ENCODE results near the gene BAIAP2.
"Not testable (repeated sequence)": the region's sequence is repeated elsewhere in the genome, so short reads cannot be mapped to it uniquely, and the experiment has no call there.

Gene BAIAP2

GRCh38 chr17:81140695-81141094 is 105.7 kb downstream of the BAIAP2 start:
- no peak for DNase-seq (ENCODE audit: low read depth)

- DNase-seq (ENCODE audit: low read depth) = peak; percentile 58
Measured at GRCh38 chr17:81142301-81143199, 107.6 kb downstream of the BAIAP2 start.

DNA sequence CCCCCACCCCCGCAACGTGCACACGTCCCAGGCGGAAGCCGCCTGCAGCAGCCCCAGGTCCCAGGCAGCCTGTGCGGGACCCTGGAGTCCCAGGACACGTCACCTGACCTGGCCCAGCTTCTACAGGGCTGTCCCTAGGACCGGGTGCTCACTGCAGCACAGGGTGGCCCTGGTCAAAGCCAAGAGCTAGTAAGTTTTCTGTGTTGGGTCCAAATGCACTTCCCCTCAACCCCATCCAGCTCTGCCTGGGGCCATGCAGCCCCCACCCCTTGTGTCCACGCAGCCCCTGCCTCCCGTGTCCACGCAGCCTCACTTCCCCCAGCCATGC is 108.2 kb downstream of the BAIAP2 start:
- no peak for DNase-seq (ENCODE audit: low read depth)

DNA sequence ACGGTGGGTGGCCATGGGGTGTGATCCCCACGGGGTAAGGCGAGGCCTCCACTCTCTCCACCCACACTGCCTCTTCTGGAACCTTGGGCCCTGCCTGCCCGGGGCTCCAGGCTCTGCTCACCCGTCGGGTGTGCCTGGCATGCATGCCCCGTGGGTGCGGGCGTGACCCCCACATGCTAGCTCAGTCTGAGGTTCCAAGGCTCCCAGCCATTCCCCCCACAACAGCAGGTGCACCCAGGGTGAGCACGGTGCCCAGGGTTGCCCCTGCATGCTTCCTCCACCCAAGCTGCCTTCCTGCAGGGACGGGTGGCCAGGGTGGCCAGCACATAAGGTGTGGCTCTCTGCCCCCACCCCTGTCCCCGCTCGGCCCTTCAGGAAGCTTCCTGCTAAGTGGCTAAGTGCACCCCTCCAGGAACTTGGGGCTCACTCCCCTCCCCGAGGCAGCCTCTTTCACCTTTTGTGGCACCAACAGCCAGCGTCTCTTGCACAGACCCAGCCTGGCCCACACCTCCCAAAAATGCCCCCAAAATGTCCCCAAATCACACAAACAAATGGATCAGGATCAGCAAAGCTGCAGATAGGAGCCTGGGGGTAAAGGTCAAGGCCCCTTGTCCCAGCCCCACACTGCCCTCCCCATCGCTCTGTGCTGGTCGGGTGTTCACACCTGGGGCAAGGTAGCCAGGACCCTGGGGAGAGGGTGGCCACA is 108.9 kb downstream of the BAIAP2 start:
- DNase-seq (ENCODE audit: low read depth) = no peak

GRCh38 chr17:81144423-81144781 is 109.5 kb downstream of the BAIAP2 start:
- DNase-seq (ENCODE audit: low read depth) = no peak

- not testable (repeated sequence) for DNase-seq (ENCODE audit: low read depth)
Measured at GRCh38 chr17:81146208-81146607, 111.3 kb downstream of the BAIAP2 start.

DNA sequence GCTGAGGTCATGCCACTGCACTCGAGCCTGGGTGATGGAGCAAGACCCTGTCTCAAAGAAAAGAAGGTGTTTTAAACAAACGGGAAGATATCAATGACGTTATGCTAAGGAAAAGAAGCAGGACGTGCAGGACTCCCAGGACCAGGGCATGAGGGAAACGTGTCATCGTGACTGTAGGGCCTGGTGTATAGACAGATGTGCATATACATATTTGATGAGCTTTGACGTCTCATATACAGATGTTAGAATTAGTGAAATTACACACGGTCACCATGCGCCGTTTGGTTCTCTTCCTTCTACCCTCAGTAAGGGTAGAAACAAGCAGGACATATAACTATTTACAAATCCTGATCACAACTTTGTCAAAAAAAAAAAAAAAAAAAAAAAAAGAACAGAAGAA is 112.8 kb downstream of the BAIAP2 start:
- DNase-seq (ENCODE audit: low read depth) = no peak

GRCh38 chr17:81148571-81148970 is 113.6 kb downstream of the BAIAP2 start:
- DNase-seq (ENCODE audit: low read depth) = no peak

DNA sequence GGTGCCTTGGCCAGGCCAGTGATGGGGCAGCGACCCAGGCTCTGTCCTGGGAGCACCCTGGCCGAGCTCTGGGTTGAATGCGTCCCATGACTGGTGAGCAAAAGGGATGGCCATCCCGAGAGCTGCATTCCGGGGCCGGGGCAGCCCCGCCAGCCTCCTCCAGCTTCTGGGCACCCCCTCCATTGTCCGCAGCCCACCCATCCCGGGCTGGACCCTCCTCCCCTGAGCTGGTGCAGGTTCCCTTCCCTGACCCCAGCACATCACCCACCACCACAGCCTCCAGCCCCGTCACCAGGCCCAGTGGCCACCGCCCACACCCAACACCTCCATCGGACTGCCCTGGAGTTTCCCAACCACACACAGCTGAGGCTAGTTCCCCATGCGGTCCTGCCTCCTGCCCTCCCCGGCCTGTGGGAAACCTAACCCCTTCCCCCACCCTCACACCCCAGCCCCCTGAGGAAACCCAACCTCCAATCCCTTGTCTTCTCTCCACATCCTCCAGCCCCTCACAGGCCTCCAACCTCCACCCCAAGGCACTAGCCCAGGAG is 114.1 kb downstream of the BAIAP2 start:
- no peak for DNase-seq (ENCODE audit: low read depth)

DNA sequence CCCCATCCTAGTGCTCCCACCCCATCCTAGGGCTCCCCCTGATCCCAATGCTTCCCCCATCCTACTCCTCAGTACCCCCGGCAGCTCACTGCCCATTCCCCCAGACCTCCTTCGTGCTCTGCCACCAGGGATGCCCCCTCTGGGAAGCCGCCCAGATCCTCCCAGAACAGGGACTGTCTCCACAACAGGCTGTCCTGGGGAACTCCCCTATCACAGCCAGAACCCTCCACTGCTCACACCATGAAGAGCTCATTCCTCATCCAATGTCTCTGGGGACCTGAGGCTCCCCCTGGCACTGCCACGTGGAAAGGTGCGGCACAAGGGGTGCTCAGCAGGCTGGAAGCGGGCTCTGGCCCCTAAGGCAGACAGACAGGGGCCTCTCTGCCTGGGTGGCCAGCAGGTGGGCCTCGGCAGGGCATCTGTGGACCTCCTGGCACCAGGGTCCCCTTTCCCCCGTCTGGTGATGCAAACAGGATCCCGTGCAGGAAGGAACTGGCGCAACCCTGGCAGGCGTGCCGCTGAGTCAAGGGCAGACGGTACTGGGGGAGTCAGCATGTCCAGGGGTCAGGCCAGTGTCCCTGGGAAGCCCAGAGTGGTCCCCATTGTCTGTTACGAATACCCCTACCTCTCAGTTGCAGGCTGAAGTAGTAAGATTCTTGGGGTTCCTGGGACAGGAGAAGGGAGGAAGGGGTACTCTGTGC is 115.6 kb downstream of the BAIAP2 start:
- DNase-seq (ENCODE audit: low read depth) = no peak

DNA sequence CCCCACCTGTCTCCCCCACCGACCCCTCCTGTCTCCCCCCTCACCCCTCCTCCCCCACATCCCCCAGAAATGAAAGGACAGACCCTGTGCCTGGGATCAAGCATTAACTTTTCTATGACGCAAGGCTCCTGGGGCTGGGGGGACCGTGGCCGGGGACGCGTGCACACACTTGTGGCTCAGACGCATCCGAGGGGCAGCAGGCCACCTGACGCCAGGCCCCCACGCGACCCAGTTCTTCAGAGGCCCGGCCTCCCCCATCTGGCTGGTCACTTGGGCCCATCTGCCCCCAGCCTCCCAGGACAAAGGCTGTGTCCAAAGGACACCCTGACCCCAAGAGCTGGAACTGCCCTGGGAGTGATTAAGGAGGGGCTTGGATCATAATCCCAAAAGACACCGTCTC is 116.3 kb downstream of the BAIAP2 start:
- DNase-seq (ENCODE audit: low read depth) = no peak

DNA sequence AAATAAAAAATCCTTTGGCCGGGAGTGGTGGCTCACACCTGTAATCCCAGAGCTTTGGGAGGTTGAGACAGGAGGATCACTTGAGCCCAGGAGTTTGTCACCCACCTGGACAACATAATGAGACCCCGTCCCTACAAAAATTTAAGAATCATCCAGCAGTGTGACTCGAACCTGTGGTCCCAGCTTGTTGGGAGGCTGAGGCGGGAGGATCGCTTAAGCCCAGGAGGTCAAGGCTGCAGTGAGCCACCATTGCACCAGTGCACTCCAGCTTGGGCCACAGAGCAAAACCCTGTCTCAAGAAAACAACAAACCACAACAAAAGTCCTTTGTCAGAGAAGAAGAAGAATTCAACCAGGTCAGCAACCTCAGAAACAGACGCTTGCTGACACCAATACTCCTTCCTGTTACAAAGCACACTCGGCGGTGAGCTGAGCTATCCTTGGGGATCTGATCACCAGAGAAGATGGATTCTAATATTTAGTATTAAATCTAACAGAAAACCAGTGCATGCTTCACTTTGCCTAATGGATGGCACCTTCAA is 117.4 kb downstream of the BAIAP2 start:
- DNase-seq (ENCODE audit: low read depth) = no peak

- DNase-seq (ENCODE audit: low read depth) = no peak
Measured at GRCh38 chr17:81153340-81153803, 118.4 kb downstream of the BAIAP2 start.

DNA sequence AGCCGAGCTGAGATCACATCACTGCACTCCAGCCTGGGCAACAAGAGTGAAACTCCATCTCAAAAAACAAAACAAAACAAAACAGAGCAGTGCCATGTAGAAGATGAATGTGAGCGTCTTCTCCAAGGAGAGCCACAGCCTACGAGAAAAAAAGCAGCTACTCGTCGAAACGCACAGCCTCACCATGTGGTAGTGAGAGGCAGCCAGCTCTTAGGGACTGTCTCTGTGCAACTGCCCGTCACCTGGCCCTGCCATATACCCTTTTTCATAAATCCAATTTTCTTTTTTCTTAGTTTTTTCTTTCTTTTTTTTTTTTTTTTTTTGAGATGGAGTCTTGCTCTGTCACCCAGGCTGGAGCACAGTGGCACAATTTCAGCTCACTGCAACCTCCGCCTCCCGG is 119.1 kb downstream of the BAIAP2 start:
- DNase-seq (ENCODE audit: low read depth) = not testable (repeated sequence)

- DNase-seq (ENCODE audit: low read depth) = no peak
Measured at GRCh38 chr17:81154961-81155360, 120.0 kb downstream of the BAIAP2 start.

- DNase-seq (ENCODE audit: low read depth) = no peak
Measured at GRCh38 chr17:81156866-81157805, 122.2 kb downstream of the BAIAP2 start.

- no peak for DNase-seq (ENCODE audit: low read depth)
Measured at GRCh38 chr17:81157848-81158687, 123.1 kb downstream of the BAIAP2 start.

- no peak for DNase-seq (ENCODE audit: low read depth)
Measured at GRCh38 chr17:81158688-81159590, 124.0 kb downstream of the BAIAP2 start.

GRCh38 chr17:81159611-81160265 is 124.8 kb downstream of the BAIAP2 start:
- no peak for DNase-seq (ENCODE audit: low read depth)
